Spleen (tissue), 7 donors: ENCODE data around the gene BAZ1B.

Experiments used
- POLR2A ChIP-seq, 3 donors: fragments of 450-650 bp; IDR thresholded peaks; one replicate each; pipeline ENCODE4 v1.5.1; 2017; ENCODE audit warnings: antibody characterized with exemption in 3 of 3, mild to moderate bottlenecking in 1 of 3
- TF ChIP-seq, protein P1 (sequence below), 11 experiments: fragments of 200-600 bp in 7 of 11; fragments of 450-650 bp in 4 of 11; sonication (generic) in 4 of 11; IDR thresholded peaks in 8 of 11; conservative IDR thresholded peaks in 3 of 11; 1 replicate in 7 of 11; 2 replicates in 4 of 11; pipeline versions ENCODE4 v1.4.0 to v1.8.0; 2016 to 2021; ENCODE audit warnings: antibody characterized with exemption in 11 of 11, inconsistent platforms in 4 of 11, mild to moderate bottlenecking in 1 of 11
- donor health status: DM: no; HTN: no; CAD: no; lungs with moderate emphysema.
- donor health status: DM: no; HTN: no; CAD: no.
- donor health status: DM: no; HTN: no; CAD: no.

- TF ChIP-seq, protein P1, sequence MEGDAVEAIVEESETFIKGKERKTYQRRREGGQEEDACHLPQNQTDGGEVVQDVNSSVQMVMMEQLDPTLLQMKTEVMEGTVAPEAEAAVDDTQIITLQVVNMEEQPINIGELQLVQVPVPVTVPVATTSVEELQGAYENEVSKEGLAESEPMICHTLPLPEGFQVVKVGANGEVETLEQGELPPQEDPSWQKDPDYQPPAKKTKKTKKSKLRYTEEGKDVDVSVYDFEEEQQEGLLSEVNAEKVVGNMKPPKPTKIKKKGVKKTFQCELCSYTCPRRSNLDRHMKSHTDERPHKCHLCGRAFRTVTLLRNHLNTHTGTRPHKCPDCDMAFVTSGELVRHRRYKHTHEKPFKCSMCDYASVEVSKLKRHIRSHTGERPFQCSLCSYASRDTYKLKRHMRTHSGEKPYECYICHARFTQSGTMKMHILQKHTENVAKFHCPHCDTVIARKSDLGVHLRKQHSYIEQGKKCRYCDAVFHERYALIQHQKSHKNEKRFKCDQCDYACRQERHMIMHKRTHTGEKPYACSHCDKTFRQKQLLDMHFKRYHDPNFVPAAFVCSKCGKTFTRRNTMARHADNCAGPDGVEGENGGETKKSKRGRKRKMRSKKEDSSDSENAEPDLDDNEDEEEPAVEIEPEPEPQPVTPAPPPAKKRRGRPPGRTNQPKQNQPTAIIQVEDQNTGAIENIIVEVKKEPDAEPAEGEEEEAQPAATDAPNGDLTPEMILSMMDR (IDR thresholded peaks at IDR 0.05 in 8 of 11, conservative IDR thresholded peaks at IDR 0.05 in 3 of 11) = no peak
- no peak for TF ChIP-seq POLR2A (IDR thresholded peaks at IDR 0.05)
Measured at GRCh38 chr7:73544678-73545077, 22.6 kb upstream of the BAZ1B start.
